NK-92 (cell line): Measurements from ENCODE around the gene PPA2.

Experiments used
- DNase-seq: peaks from one replicate; lab custom pipeline; 2025; ENCODE audit not compliant: unreplicated experiment; lab: John Stamatoyannopoulos, UW

PPA2 gene

DNA sequence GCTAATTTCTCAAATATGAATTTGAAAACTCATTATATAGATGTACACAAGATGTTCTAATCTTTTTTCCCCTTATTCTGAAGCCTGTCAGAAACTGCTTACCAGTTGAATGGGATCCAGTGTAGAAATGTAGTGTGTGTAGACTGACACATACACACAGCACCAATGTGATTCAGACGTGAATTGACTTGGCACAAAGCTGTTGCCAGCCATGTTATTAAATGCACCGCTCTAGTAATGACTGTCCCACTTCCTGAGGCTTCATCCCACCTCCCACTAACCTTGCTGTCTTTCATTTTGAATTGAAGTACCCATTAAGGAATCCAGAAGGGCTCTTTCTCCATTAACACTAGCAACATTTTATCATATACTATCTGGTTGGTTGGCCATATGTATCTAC is 146.6 kb downstream of the PPA2 start:
- no peak for DNase-seq
